ENCODE measurements around the gene ERBB4.

Gene ERBB4

DNA sequence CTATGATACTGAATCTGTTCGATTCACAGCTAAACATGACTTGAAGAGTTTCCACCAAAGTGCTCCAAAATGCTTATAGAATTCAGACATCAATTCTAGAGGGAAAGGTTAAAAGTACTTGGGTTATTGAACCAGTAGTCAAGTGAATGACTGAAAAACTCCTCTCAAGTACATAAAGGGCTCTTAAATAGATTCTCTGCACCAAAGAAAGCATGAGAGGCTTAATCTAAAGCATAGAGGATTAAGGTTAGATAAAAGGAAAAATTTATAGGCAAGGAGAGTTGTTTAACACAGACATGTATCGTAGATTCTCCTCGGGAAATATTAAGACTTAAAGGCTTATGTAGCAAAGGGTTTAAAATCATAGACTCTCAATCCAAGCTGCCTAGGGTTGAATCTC is 701.4 kb downstream of the ERBB4 start:
- Histone ChIP-seq H3K27ac (ENCODE audit: low read length) (no peak overlapping the region), H4K20me1 (ENCODE audit: insufficient read depth, low read length) (no peaks in the 10 kb centered on the region), H3K4me3 (ENCODE audit: low read length) (no peak overlapping the region), H2AFZ (ENCODE audit: low read length) (no peak overlapping the region), H3K27me3 (replicated peaks; ENCODE audit: insufficient read depth, low read length) (no peaks in the 10 kb centered on the region), H3F3A (ENCODE audit: insufficient read depth, low read length) (peaks cover 8% of the 10 kb centered on the region), H3K4me2 (ENCODE audit: low read depth, low read length) (no peak overlapping the region), H3K36me3 (replicated peaks; ENCODE audit: insufficient read depth, low read length) (no peaks in the 10 kb centered on the region), H3K9me3 (replicated peaks; ENCODE audit: insufficient read depth, low read length) (no peaks in the 10 kb centered on the region), H3K79me2 (ENCODE audit: low read length) (no peaks in the 10 kb centered on the region), H3K9me2 (replicated peaks; ENCODE audit: insufficient read depth, low read length) (no peaks in the 10 kb centered on the region), H3K4me1 (ENCODE audit: low read length) (peaks cover 24% of the 10 kb centered on the region), H3K9ac (ENCODE audit: low read length) (no peak overlapping the region)
- DNase-seq: no peak
- TF ChIP-seq EZH2phosphoT487 (IDR thresholded peaks at IDR 0.05; ENCODE audit: low read length): no peak
- TF ChIP-seq EZH2 (optimal IDR thresholded peaks at IDR 0.05; ENCODE audit: low read depth, low read length): no peak
- TF ChIP-seq CTCF (IDR thresholded peaks at IDR 0.05; ENCODE audit: low read length): no peak

GRCh38 chr2:211836409-211836808 is 702.2 kb downstream of the ERBB4 start:
- Histone ChIP-seq H3K9ac (ENCODE audit: low read length) (no peak overlapping the region), H3K27me3 (replicated peaks; ENCODE audit: insufficient read depth, low read length) (no peaks in the 10 kb centered on the region), H3K79me2 (ENCODE audit: low read length) (no peaks in the 10 kb centered on the region), H3K9me2 (replicated peaks; ENCODE audit: insufficient read depth, low read length) (no peaks in the 10 kb centered on the region), H3K36me3 (replicated peaks; ENCODE audit: insufficient read depth, low read length) (no peaks in the 10 kb centered on the region), H4K20me1 (ENCODE audit: insufficient read depth, low read length) (no peaks in the 10 kb centered on the region), H2AFZ (ENCODE audit: low read length) (peak overlapping the region; percentile 40; the same call in 1 of the 2 replicates), H3K27ac (ENCODE audit: low read length) (peak overlapping the region; percentile 58; the same call in 1 of the 2 replicates), H3F3A (ENCODE audit: insufficient read depth, low read length) (peaks cover 8% of the 10 kb centered on the region), H3K9me3 (replicated peaks; ENCODE audit: insufficient read depth, low read length) (no peaks in the 10 kb centered on the region), H3K4me3 (ENCODE audit: low read length) (peak overlapping the region; percentile 12), H3K4me2 (ENCODE audit: low read depth, low read length) (peak overlapping the region; percentile 56; the same call in 1 of the 2 replicates), H3K4me1 (ENCODE audit: low read length) (peaks cover 24% of the 10 kb centered on the region)
- peak; percentile 77 for DNase-seq
- no peak for TF ChIP-seq CTCF (IDR thresholded peaks at IDR 0.05; ENCODE audit: low read length)
- no peak for TF ChIP-seq EZH2 (optimal IDR thresholded peaks at IDR 0.05; ENCODE audit: low read depth, low read length)
- no peak for TF ChIP-seq EZH2phosphoT487 (IDR thresholded peaks at IDR 0.05; ENCODE audit: low read length)

- no peaks in the 10 kb centered on the region for H3K9me2 ChIP-seq (replicated peaks; ENCODE audit: insufficient read depth, low read length)
- DNase-seq: no peak
- peaks cover 8% of the 10 kb centered on the region for H3F3A ChIP-seq (ENCODE audit: insufficient read depth, low read length)
- no peak overlapping the region for H3K4me3 ChIP-seq (ENCODE audit: low read length)
- H3K36me3 ChIP-seq (replicated peaks; ENCODE audit: insufficient read depth, low read length): no peaks in the 10 kb centered on the region
- no peaks in the 10 kb centered on the region for H3K27me3 ChIP-seq (replicated peaks; ENCODE audit: insufficient read depth, low read length)
- H3K9me3 ChIP-seq (replicated peaks; ENCODE audit: insufficient read depth, low read length): no peaks in the 10 kb centered on the region
- no peaks in the 10 kb centered on the region for H4K20me1 ChIP-seq (ENCODE audit: insufficient read depth, low read length)
- peak overlapping the region; percentile 56; the same call in 1 of the 2 replicates for H3K4me2 ChIP-seq (ENCODE audit: low read depth, low read length)
- peaks cover 24% of the 10 kb centered on the region for H3K4me1 ChIP-seq (ENCODE audit: low read length)
- H3K79me2 ChIP-seq (ENCODE audit: low read length): no peaks in the 10 kb centered on the region
- TF ChIP-seq EZH2 (optimal IDR thresholded peaks at IDR 0.05; ENCODE audit: low read depth, low read length) (no peak), EZH2phosphoT487 (IDR thresholded peaks at IDR 0.05; ENCODE audit: low read length) (no peak), CTCF (IDR thresholded peaks at IDR 0.05; ENCODE audit: low read length) (no peak)
- H3K27ac ChIP-seq (ENCODE audit: low read length): peak overlapping the region; percentile 58; the same call in 1 of the 2 replicates
- H2AFZ ChIP-seq (ENCODE audit: low read length): no peak overlapping the region
- H3K9ac ChIP-seq (ENCODE audit: low read length): no peak overlapping the region
Measured at GRCh38 chr2:211835695-211836094, 702.9 kb downstream of the ERBB4 start.

Data from MM.1S (cell line).